Activated naive CD8-positive, alpha-beta T cell (primary cell): ENCODE results near the gene CHIT1.

Source experiments
- H3K27ac Mint-ChIP-seq: one replicate; pipeline ENCODE4 v1.8.0; 2021; ENCODE audit warnings: mixed read lengths
- H3K27me3 Mint-ChIP-seq: one replicate; pipeline ENCODE4 v1.8.0; 2021; ENCODE audit warnings: mixed read lengths
- H3K36me3 Mint-ChIP-seq: one replicate; pipeline ENCODE4 v1.8.0; 2021; ENCODE audit warnings: mixed read lengths
- H3K4me1 Mint-ChIP-seq: one replicate; pipeline ENCODE4 v1.8.0; 2021; ENCODE audit warnings: low read depth, mixed read lengths
- H3K4me3 Mint-ChIP-seq: one replicate; pipeline ENCODE4 v1.8.0; 2021; ENCODE audit warnings: mild to moderate bottlenecking, mixed read lengths
- H3K9me3 Mint-ChIP-seq: one replicate; pipeline ENCODE4 v1.8.0; 2021; ENCODE audit warnings: low read depth, mixed read lengths

Gene CHIT1

GRCh38 chr1:203214871-203215270 is 14.6 kb downstream of the CHIT1 start:
- H3K4me3 Mint-ChIP-seq, result no peak overlapping the region
- peaks cover 2% of the 10 kb centered on the region for H3K4me1 Mint-ChIP-seq
- no peak overlapping the region for H3K27ac Mint-ChIP-seq
- peaks cover 2% of the 10 kb centered on the region for H3K27me3 Mint-ChIP-seq
- H3K9me3 Mint-ChIP-seq, result no peaks in the 10 kb centered on the region
- no peaks in the 10 kb centered on the region for H3K36me3 Mint-ChIP-seq

GRCh38 chr1:203213126-203213525 is 16.3 kb downstream of the CHIT1 start:
- Mint-ChIP-seq H3K9me3 (no peaks in the 10 kb centered on the region), H3K36me3 (no peaks in the 10 kb centered on the region), H3K27me3 (peaks cover 2% of the 10 kb centered on the region), H3K27ac (no peak overlapping the region), H3K4me3 (no peak overlapping the region), H3K4me1 (peaks cover 2% of the 10 kb centered on the region)

- no peak overlapping the region for H3K27ac Mint-ChIP-seq
- H3K27me3 Mint-ChIP-seq, result no peaks in the 10 kb centered on the region
- no peaks in the 10 kb centered on the region for H3K36me3 Mint-ChIP-seq
- no peak overlapping the region for H3K4me3 Mint-ChIP-seq
- no peaks in the 10 kb centered on the region for H3K9me3 Mint-ChIP-seq
- peaks cover 2% of the 10 kb centered on the region for H3K4me1 Mint-ChIP-seq
Observed at GRCh38 chr1:203211812-203212211, 17.7 kb downstream of the CHIT1 start.

GRCh38 chr1:203210988-203211387 is 18.5 kb downstream of the CHIT1 start:
- Mint-ChIP-seq H3K4me1 (peaks cover 2% of the 10 kb centered on the region), H3K27ac (no peak overlapping the region), H3K9me3 (no peaks in the 10 kb centered on the region)

GRCh38 chr1:203210350-203210749 is 19.1 kb downstream of the CHIT1 start:
- H3K27ac Mint-ChIP-seq, result no peak overlapping the region
- H3K9me3 Mint-ChIP-seq, result no peaks in the 10 kb centered on the region
- H3K4me3 Mint-ChIP-seq, result no peak overlapping the region
- no peaks in the 10 kb centered on the region for H3K27me3 Mint-ChIP-seq
- H3K36me3 Mint-ChIP-seq, result no peaks in the 10 kb centered on the region
- peaks cover 2% of the 10 kb centered on the region for H3K4me1 Mint-ChIP-seq

More at GRCh38 chr1:203210988-203211387, 18.5 kb downstream of the CHIT1 start:
- Mint-ChIP-seq H3K36me3 (no peaks in the 10 kb centered on the region), H3K27me3 (no peaks in the 10 kb centered on the region), H3K4me3 (no peak overlapping the region)

- no peaks in the 10 kb centered on the region for H3K4me1 Mint-ChIP-seq
- H3K36me3 Mint-ChIP-seq, result no peaks in the 10 kb centered on the region
- no peak overlapping the region for H3K4me3 Mint-ChIP-seq
- H3K27ac Mint-ChIP-seq, result no peak overlapping the region
- peaks cover 2% of the 10 kb centered on the region for H3K27me3 Mint-ChIP-seq
- no peaks in the 10 kb centered on the region for H3K9me3 Mint-ChIP-seq
Observed at GRCh38 chr1:203208181-203208580, 21.3 kb downstream of the CHIT1 start.

GRCh38 chr1:203207751-203208150 is 21.7 kb downstream of the CHIT1 start:
- Mint-ChIP-seq H3K4me1 (no peaks in the 10 kb centered on the region), H3K4me3 (no peak overlapping the region), H3K27ac (no peak overlapping the region), H3K9me3 (no peaks in the 10 kb centered on the region), H3K36me3 (no peaks in the 10 kb centered on the region), H3K27me3 (peaks cover 2% of the 10 kb centered on the region)

GRCh38 chr1:203206129-203206687 is 23.3 kb downstream of the CHIT1 start:
- Mint-ChIP-seq H3K27ac (no peak overlapping the region), H3K36me3 (no peaks in the 10 kb centered on the region), H3K27me3 (peaks cover 2% of the 10 kb centered on the region), H3K4me3 (no peak overlapping the region), H3K9me3 (no peaks in the 10 kb centered on the region), H3K4me1 (no peaks in the 10 kb centered on the region)

GRCh38 chr1:203204756-203205155 is 24.7 kb downstream of the CHIT1 start:
- Mint-ChIP-seq H3K4me3 (no peak overlapping the region), H3K9me3 (no peaks in the 10 kb centered on the region), H3K27ac (no peak overlapping the region), H3K27me3 (peaks cover 4% of the 10 kb centered on the region), H3K4me1 (no peaks in the 10 kb centered on the region), H3K36me3 (no peaks in the 10 kb centered on the region)

GRCh38 chr1:203202431-203203245 is 26.8 kb downstream of the CHIT1 start:
- Mint-ChIP-seq H3K4me1 (no peaks in the 10 kb centered on the region), H3K4me3 (no peak overlapping the region), H3K9me3 (no peaks in the 10 kb centered on the region), H3K27ac (no peak overlapping the region), H3K27me3 (peaks cover 4% of the 10 kb centered on the region), H3K36me3 (no peaks in the 10 kb centered on the region)

- no peaks in the 10 kb centered on the region for H3K4me1 Mint-ChIP-seq
- H3K9me3 Mint-ChIP-seq, result no peaks in the 10 kb centered on the region
- H3K4me3 Mint-ChIP-seq, result no peak overlapping the region
- peaks cover 8% of the 10 kb centered on the region for H3K27me3 Mint-ChIP-seq
- H3K36me3 Mint-ChIP-seq, result no peaks in the 10 kb centered on the region
- H3K27ac Mint-ChIP-seq, result no peak overlapping the region
Observed at GRCh38 chr1:203201516-203202205, 27.8 kb downstream of the CHIT1 start.

GRCh38 chr1:203200916-203201315 is 28.6 kb downstream of the CHIT1 start:
- Mint-ChIP-seq H3K27me3 (peaks cover 8% of the 10 kb centered on the region), H3K9me3 (no peaks in the 10 kb centered on the region), H3K36me3 (no peaks in the 10 kb centered on the region), H3K4me3 (no peak overlapping the region), H3K4me1 (no peaks in the 10 kb centered on the region), H3K27ac (no peak overlapping the region)

GRCh38 chr1:203199816-203200571 is 29.5 kb downstream of the CHIT1 start:
- no peaks in the 10 kb centered on the region for H3K9me3 Mint-ChIP-seq
- H3K4me3 Mint-ChIP-seq, result no peak overlapping the region
- H3K27ac Mint-ChIP-seq, result no peak overlapping the region
- H3K36me3 Mint-ChIP-seq, result no peaks in the 10 kb centered on the region
- H3K27me3 Mint-ChIP-seq, result peaks cover 8% of the 10 kb centered on the region
- H3K4me1 Mint-ChIP-seq, result no peaks in the 10 kb centered on the region

GRCh38 chr1:203199481-203199815 is 30.0 kb downstream of the CHIT1 start:
- no peak overlapping the region for H3K27ac Mint-ChIP-seq
- no peaks in the 10 kb centered on the region for H3K9me3 Mint-ChIP-seq
- no peak overlapping the region for H3K4me3 Mint-ChIP-seq
- peaks cover 7% of the 10 kb centered on the region for H3K27me3 Mint-ChIP-seq
- no peaks in the 10 kb centered on the region for H3K4me1 Mint-ChIP-seq
- H3K36me3 Mint-ChIP-seq, result no peaks in the 10 kb centered on the region

GRCh38 chr1:203199002-203199401 is 30.5 kb downstream of the CHIT1 start:
- Mint-ChIP-seq H3K27ac (no peak overlapping the region), H3K36me3 (no peaks in the 10 kb centered on the region), H3K27me3 (peaks cover 6% of the 10 kb centered on the region), H3K4me1 (no peaks in the 10 kb centered on the region), H3K9me3 (no peaks in the 10 kb centered on the region), H3K4me3 (no peak overlapping the region)
